ENCODE data around the gene ADCY1.
"Not testable (repeated sequence)": the region's sequence is repeated elsewhere in the genome, so short reads cannot be mapped to it uniquely, and the experiment has no call there.

Gene ADCY1

DNA sequence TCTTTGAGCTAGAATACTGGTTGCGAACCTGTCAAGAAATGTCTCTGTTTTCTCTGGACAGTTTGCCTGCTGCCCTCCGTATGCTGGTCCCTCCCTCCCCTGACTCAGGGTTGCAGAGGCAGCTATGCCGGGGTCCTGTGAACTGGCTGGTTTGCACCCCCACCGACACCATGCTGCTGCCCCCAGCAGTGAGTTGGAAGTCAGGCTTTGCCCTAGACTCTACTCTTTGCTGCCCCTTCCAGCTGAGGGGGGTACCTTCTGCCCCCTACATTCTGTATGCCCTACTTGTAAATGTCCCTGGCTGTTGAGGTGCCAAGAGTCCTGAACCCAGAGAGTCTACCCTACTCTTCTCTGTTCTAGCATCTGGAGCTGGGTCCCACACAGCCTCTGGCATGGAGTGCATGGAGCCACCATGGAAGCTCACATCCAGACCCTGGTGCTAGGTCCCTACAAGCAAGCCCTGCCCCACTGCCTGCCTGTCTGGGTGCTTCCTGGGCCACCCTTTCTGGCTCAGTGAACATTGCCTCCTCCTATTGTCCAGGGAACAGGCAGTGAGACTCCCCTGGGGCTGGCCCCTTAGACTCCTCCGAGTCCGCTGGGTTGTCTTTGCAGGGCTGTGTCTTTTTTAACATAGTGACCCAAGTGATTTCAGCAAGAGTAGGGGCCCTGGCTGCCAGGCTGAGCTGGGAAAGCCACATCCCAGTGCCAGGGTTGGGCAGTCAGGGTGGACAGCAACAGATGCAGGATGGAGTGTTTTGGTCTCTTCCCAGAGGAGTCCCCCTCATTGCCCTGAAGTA, 138.9 kb downstream of the ADCY1 start:
- no peak for DNase-seq (ENCODE audit: low read depth in 2 of 2)

DNA sequence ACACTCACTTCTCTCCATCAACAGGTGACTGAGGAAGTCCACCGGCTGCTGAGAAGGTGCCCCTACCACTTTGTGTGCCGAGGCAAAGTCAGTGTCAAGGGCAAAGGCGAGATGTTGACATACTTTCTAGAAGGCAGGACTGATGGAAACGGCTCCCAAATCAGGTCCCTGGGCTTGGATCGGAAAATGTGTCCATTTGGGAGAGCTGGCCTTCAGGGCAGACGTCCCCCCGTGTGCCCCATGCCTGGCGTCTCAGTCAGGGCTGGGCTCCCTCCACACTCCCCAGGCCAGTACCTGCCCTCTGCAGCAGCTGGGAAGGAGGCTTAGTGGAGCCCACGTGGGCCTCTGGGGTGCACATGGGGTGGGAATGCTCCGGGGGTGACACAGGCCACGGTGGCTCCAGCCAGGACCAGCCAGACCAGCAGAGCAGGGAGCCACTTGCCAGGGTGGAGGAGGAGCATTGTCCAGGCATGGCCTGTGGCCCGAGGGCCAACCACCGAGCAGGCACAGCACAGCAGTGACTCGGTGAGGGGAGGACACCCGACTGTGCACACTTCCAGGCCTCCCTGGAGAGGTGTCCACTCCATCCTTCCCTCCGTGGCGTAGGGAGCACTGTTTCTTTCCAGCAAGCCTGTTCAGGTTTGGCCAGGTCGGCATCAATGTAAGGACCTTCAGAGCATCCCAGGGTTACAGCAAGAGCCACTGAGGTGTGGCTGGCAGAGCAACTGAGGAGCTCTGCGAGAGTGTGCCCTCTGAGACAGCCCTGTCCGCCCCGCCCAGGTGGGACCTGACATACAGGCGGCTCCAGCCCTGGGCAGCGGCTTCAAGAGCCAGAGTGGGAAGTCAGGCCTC, 139.7 kb downstream of the ADCY1 start:
- no peak for DNase-seq (ENCODE audit: low read depth in 2 of 2)

DNA sequence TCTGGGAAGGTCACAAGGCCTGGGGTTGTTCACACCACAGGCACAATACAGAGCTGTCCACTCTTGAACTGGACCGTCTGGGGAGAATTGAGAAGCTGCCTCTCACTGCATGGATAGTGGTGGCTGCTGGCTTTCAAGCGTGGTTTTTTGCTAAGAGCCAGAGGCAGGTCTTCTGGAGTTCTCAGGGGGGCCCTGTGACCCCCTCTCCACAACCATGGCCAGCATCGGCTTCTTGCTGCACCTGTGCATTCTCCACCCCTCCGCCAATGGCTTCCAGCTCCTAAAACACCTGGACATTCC, 140.3 kb downstream of the ADCY1 start:
- no peak for DNase-seq (ENCODE audit: low read depth in 2 of 2)

DNA sequence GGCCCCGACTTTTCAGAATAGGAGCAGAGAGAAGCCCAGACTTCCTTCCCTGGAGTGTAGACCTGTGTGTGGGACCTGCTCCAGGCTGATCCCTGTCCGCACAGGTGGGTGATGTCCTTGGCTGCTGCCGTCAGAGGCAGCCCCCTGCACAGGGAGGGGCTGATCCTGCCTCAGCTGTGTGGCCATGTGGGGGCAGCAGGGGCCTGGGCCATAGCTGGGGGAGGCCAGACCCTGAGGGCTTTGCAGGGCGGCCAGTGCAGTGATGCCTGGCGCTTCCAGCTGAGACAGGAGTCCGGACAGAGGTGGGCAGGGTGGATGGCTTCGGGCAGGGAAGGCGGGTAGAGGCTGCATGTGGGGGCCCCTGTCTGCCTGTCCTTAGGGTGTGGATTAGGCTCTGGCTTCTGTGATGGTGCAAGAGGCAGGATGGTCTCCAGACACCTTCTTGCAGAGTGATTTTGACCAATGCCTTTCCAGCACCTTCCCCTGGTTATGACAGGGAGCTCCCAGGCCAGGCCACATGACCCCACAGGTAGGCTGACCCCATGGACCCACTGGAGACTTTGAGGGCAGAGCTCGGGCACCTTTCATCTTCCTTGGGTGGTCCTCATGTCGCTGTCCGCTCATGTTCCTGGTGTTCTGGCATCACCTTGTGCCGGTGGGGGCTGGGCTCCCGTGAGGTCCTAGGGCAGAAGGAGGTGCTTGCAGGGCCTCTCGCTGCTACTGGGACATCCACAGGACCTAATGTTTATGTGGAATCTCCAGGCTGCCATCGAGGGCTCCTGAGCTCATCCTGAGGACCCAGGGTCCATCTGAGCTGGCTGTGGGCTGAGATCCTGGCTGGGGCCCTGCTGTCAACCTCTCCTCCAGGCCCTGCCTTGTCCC, 141.5 kb downstream of the ADCY1 start:
- DNase-seq (ENCODE audit: low read depth in 2 of 2) = no peak

DNA sequence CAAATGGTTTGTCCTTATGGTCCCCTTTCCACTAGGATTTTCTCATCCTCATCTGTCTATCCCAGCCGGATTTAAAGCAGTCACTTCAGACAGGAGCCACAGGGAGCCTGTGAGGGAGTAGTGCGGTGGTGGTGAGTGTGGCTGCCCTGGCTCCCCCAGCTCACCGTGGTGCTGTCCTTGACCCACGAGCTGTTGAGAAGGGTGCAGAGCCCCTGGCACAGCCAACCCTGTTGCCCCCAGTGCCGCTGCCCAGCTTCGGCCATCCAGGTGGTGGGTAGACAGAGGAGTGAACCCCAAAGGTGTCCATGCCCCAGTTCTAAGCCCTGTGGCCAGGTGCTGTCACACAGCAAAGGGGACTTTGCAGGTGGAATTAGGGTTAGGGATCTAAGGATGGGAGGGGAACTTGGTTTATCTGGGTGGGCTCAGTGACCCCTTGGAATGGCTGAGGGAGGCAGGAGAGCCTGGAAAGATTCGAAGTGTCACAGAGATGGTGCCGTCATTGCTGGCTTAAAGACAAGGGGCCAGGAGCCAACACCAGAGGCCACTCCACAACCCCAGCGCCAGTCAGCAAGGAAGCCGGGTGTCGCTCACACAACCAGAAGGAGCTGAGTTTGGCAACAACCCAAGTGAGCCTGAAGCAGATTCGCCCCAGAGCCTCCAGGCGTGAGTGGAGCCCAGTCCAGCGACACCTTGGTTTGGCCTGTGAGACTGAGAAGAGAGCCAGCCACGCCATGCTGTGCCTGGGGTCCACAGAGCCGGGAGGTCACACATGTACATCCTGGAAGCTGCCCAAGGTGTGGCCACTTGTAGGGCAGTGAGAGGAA, 142.4 kb downstream of the ADCY1 start:
- no peak for DNase-seq (ENCODE audit: low read depth in 2 of 2)

DNA sequence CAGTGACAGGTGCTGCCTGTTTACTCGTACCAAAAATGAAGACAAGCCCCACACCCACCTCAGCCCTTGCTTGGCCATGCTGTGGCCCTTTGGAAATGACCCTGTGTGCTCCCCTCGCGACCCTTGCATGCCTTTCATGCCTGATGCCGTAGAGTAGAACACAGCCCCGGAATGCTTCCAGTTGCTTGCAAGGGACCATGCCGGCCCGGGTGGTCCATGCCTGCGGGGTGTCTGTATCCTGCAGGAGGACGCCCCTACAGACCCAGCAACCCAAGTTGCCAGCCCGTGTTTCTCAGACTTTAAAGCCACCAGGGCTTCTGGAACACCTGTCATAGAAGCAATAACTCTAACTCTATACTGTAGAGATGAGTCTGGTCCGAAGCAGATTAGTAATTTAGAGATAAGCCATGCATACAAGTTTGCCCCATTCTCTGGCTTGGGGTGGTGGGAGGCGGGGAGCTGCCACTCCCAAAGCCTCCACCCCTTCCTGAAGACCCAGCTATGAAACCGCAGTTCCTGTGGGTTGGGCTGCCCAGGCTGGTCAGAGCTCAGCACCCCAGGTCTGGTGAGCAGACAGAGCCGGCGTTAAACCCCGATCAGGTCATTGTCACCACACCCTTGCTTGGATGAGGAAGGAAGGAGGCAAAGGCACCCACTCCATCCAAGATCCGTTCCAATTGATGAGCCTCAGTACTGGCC, 143.5 kb downstream of the ADCY1 start:
- DNase-seq (ENCODE audit: low read depth in 2 of 2) = no peak

DNA sequence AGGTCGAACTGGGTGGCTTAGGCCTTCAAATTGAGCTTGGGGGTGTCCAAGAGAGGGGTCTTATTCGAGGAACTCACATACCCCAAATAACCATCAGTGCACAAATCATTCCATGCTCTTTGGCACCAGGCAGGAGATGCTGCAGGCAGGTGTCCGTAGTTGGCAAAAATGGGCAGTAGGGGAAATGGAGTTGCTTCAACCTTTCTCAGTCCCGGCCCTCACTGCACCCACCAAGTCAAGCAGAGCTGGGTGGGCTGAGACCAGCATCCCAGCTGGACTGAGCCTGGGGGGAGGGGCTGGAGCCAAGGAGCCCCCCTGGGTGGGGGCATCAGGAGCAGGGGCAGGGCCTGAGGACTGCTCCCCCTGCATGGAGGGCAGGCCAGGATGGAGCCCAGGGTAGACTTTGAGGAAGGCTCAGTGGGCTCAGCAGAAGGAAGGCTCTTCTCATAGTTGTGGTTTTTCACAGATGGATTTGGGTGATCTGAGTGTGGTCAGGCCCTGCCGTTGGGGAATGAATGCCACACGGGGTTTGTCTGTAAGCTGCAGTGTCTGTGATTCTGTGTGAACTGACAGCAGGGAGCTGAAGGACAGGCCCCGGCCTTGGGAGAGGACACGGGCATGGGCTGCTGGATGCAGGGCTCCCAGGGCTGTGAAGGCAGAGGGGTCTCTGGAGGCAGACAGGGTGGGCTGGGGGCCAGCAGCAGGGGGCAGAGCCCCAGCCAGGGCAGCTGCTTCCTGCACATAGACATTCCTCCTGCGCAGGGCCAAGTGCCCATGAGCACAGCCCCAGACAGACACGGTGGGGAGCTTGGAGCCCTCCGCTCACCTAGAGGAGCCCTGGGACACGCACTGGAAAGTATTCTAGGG, 144.5 kb downstream of the ADCY1 start:
- no peak for DNase-seq (ENCODE audit: low read depth in 2 of 2)

DNA sequence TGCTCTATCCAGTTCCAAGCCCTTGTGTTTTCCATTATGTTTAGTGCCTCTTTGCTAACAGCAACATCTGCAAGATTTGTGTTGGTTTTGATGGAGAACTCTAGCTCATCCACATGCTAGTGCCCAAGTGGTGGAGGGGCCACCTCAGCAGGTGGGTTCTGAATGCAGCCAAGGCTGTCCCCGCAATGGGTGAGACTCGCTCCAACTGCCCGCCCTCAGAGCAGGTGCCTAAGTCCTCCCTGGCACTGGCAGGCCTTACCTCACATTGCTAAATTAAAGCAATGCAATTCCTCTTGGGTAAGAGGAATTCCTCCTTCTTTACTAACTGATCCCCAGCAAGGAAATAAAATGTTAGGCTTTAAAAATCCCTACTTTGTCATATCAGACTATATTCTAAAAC, 146.8 kb downstream of the ADCY1 start:
- DNase-seq (ENCODE audit: low read depth in 2 of 2) = no peak

DNA sequence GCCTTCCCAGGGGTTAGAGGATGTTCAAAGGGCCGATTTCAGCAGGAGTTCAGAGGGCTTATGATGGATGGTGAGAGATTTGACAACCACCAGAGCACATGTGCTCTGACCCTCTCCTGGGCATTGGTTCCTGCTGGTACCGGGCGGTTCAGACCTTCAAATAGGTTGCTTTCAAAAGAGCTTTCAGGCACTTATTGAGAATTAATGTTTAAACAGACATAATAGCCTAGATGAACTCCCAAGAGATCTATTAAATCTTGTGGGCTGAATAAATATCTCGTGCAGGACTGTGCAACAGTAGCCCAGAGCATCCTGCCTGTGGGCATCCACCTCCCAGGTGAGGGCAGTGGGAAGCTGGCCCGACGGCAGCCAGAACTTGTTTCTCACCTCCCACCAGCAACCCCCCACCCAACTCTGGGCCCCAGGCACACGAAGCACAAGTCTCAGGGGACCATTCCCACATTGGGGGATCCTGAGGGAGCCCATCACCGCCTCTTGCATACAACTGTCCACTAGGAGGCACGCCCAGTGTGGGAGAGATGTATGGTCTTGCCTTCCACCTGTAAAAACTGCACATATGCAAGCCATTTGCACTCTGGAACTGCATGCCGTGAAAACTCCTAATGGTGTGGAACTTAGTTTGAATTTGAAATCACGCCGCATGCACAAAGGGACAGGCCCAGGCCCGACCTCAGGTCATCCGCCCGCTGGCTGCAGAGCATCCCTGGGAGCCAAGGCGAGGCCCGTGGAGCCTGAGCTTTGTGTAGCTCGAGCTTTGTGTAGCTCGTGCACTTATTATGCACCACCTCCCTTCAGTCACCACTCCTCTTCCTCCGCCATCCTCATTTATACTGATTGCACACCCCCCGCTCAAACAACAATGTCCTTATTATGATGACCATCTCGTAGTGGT, 147.8 kb downstream of the ADCY1 start:
- no peak for DNase-seq (ENCODE audit: low read depth in 2 of 2)

DNA sequence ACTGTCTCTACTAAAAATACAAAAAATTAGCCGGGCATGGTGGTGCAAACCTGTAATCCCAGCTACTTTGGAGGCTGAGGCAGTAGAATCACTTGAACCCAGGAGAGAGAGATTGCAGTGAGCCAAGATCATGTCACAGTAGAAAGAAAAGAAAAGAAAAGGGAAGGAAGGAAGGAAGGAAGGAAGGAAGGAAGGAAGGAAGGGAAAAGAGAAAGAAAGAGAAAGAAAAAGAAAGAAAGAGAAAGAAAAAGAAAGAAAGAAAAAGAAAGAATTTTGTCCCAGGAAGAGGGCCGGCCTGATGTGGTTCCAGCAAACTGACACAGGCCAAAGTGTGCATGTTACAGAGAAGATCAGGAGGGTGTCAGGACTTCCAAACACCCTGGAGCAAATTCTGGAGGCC, 151.1 kb downstream of the ADCY1 start:
- DNase-seq (ENCODE audit: low read depth in 2 of 2) = not testable (repeated sequence)

DNA sequence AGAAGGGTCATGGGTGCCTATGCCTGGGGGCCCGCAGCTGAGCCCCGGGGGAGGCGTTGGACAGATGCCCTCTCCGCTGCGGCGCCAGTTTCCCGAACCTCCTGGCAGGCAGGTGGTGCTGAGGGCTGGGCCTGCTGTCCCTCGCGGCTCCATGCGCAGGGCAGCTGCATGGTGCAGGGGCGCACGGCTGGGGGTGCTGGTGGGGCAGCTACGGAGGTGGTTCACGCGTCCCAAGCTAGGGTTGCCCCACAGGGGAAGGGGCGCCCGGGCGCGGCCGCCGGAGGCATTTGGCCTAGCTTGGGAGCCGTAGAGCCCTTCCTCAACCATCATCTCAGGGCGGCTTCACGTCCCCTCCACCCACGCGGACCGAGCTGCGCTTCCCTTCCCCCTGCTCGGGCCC, 152.7 kb downstream of the ADCY1 start:
- DNase-seq (ENCODE audit: low read depth in 2 of 2) = no peak

DNA sequence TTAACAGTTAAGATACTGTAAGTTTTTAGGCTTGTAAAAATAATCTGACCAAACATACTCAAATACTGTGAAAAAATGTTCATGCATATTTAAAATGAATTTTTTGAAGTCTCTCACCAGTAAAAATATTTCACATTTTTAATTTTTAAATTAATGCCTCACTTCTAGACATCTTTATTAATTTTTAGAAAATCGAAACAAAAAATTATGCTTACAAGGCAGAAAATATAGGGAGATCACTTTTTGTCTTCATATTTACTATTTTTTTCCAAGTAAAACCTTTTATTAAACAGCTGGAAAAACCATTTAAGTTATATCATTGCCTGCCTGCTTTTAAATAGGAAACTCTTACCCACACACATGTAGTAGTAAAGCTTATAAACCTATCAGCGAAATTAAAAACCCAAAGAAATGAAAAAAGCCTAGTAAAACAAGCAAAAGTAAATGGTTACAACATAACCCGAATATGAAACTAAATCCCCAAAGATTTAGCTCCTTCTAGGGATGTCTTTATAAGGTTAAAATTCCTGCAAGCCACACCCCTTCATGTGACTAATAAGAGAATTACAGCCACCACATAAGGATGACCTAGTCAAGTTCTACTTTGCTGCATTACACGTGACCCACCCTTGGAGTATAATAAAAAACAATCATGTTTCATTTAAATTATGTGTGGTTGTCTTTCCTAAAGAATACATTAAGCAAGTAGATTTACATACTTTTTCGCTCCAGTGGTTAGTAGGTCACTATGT, 157.7 kb downstream of the ADCY1 start:
- DNase-seq (ENCODE audit: low read depth in 2 of 2) = not testable (repeated sequence)

DNA sequence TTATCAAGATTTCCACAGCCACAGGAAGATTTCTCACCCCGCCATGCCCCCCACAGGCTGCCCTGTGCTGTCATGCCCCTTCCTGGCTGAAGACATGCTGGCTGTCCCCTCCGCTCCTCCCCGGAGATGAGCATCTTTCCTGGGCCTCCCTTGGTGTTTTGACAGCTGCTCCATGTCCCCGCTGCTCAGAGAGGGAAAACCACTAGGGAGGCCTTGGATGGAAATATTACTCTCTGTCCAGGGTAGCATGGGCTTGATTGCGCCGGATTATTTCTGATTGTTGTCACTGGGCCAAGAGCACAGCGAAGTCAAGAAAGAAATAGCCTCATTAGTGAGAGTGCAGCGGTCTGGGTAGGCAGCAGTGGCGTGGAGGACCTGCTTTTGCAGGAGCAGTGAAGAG, 164.8 kb downstream of the ADCY1 start:
- DNase-seq (ENCODE audit: low read depth in 2 of 2) = not testable (repeated sequence)

DNA sequence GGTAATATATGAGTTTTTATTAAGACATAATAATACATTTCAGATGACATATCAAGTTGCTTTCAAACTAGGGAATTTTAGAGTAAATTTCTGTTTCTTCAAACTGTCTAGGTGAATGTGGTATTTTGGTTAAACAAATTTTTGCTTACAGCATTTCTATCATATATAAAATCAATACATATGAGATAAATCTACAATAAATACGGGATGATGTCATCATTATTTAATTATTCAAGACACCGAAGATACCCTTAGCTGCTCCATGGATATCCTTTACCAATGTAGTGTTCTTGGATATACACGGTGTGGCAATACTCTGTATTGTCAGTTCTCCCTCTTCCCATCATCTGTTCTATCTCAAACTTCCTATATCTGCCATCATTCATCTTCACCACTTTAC, 166.4 kb downstream of the ADCY1 start:
- not testable (repeated sequence) for DNase-seq (ENCODE audit: low read depth in 2 of 2)

DNA sequence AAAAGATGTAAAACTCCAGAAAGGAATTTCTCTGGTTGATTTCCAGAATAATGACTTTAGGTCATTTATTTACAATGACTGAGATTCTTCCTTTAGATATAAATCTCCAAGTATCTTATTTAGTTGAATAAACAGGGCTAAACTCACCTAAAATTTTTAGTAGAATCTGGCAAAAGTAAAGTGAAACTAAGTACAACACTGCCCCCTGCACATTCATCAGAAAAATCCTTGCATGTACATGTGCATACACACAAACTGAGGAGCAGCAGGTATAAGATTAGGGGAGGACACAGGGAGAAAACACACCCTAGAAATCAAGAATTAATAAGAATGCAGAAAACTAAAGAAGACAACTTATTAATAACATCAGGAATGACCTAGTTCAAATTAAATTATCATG, 174.8 kb downstream of the ADCY1 start:
- not testable (repeated sequence) for DNase-seq (ENCODE audit: low read depth in 2 of 2)

DNA sequence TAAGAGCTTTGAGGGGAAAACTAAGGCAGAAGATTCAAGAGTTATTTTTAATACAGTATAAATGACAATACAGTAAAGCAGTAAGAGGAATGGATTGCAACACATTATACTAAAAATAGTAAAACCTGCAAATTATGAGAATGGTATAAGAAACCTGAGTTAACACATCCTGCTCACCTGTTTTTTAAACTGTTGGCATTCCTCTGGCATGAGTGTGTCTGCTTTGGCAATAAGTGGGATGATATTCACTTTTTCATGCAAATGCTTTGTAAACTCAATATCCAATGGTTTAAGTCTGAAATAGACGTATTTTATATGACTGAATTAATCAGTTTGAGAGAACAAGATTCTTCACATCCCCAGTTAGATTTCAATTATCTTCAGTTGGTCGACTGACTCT, 177.2 kb downstream of the ADCY1 start:
- not testable (repeated sequence) for DNase-seq (ENCODE audit: low read depth in 2 of 2)

DNA sequence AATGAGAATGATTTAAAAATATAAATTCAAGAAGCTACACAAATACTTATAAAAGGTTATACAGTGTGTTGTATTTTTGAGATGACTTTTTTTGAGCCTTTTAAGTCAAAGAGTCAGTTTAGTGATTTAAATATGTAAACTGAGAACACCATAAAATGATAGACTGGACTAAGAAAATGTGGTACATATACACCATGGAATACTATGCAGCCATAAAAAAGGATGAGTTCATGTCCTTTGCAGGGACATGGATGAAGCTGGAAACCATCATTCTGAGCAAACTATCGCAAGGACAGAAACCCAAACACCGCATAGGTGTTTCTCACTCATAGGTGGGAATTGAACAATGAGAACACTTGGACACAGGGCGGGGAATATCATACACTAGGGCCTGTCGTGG, 182.2 kb downstream of the ADCY1 start:
- DNase-seq (ENCODE audit: low read depth in 2 of 2) = not testable (repeated sequence)

DNA sequence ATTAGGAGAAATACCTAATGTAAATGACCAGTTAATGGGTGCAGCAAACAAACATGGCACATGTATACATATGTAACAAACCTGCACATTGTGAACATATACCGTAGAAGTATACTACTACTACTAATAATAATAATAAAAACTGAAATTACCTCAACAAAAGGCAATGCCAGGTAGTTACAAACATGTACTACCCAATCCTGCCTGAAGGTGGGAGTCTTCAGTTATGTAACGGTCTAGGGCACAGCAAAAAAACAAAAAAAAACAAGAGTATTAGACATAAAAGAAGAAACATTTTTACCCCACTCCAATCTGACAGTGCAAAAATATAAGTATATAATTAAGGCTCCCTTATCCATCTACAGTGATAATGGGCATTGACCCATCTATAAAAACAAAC, 182.6 kb downstream of the ADCY1 start:
- not testable (repeated sequence) for DNase-seq (ENCODE audit: low read depth in 2 of 2)

Data from stimulated activated CD8-positive, alpha-beta memory T cell treated with anti-CD3 and anti-CD28 coated beads, Interleukin-2, amount 100 ng/mL, for 1 hour (primary cell).